ENCODE results near the gene KRTAP10-11.

DNA sequence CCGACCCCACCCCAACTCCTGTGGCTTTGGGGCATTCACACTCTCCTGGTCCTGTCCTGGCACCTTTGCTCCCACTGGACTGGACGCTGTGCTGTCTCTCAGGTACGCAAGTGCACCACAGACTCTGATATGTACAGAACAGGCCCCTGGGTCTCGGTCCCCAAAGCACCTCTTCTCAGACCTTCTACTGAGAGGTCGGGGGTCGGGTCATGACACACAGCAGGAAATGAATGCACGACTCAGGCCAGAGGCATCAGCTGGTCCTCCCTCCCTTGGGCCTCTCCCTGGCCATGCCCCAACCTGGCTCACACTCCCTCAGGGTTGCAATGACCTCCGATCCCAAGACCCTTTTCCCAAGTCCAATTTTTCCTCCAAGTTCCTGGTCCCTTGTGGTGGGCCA is 49.0 kb downstream of the KRTAP10-11 start:
- no peak for TF ChIP-seq POLR2A (IDR thresholded peaks at IDR 0.05)
- TF ChIP-seq, protein P1, sequence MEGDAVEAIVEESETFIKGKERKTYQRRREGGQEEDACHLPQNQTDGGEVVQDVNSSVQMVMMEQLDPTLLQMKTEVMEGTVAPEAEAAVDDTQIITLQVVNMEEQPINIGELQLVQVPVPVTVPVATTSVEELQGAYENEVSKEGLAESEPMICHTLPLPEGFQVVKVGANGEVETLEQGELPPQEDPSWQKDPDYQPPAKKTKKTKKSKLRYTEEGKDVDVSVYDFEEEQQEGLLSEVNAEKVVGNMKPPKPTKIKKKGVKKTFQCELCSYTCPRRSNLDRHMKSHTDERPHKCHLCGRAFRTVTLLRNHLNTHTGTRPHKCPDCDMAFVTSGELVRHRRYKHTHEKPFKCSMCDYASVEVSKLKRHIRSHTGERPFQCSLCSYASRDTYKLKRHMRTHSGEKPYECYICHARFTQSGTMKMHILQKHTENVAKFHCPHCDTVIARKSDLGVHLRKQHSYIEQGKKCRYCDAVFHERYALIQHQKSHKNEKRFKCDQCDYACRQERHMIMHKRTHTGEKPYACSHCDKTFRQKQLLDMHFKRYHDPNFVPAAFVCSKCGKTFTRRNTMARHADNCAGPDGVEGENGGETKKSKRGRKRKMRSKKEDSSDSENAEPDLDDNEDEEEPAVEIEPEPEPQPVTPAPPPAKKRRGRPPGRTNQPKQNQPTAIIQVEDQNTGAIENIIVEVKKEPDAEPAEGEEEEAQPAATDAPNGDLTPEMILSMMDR (IDR thresholded peaks at IDR 0.05) = no peak
